IMR-90 (cell line): ENCODE data around the gene ALKBH3.

Experiments used
- CEBPB ChIP-seq: IDR thresholded peaks from 2 replicates; pipeline ENCODE4 v1.6.1; 2012; ENCODE audit warnings: low read depth, low read length, improper control_type of control experiment
- CTCF ChIP-seq: conservative IDR thresholded peaks from 2 replicates; pipeline ENCODE4 v1.5.1; 2012; ENCODE audit warnings: mild to moderate bottlenecking, low read depth, low read length, improper control_type of control experiment
- NFE2L2 ChIP-seq: fragments of 150-350 bp; IDR thresholded peaks from 2 replicates; pipeline ENCODE4 v1.6.1; 2016; ENCODE audit warnings: low read depth, mild to moderate bottlenecking, low read length
- POLR2A ChIP-seq: IDR thresholded peaks from 2 replicates; pipeline ENCODE4 v1.6.1; 2012; ENCODE audit warnings: mild to moderate bottlenecking, low read depth, low read length
- USF2 ChIP-seq: fragments of 150-350 bp; IDR thresholded peaks from 2 replicates; pipeline ENCODE4 v1.6.1; 2017; ENCODE audit warnings: mild to moderate bottlenecking, antibody characterized with exemption, low read length, low read depth

- TF ChIP-seq USF2 (no peak), CTCF (no peak), CEBPB (no peak), NFE2L2 (no peak), POLR2A (no peak)
Measured at GRCh38 chr11:43927925-43928707, 47.5 kb downstream of the ALKBH3 start.
